Liver (tissue), 9 donors: ENCODE results near the gene ERICH6. TPM values are rescaled to one million over a fixed set of nuclear protein-coding genes. Genes with fewer than 3 reads are reported as not detected.

ENCODE experiments used
- DNase-seq: peaks from one replicate; pipeline ENCODE4 v3.0.0-alpha.2; 2017; ENCODE audit warnings: low spot score
- H3K27ac ChIP-seq, 2 donors: one replicate each; pipeline ENCODE4 v1.7.0; 2013; ENCODE audit warnings: inconsistent platforms in 2 of 2, low read length in 2 of 2, control low read depth in 1 of 2, low read depth in 1 of 2, mild to moderate bottlenecking in 1 of 2
- H3K27me3 ChIP-seq, 4 donors: one replicate each; pipeline versions ENCODE4 v1.6.1 to v1.7.0; 2013; ENCODE audit warnings: low read length in 3 of 4, inconsistent platforms in 1 of 4, mild to moderate bottlenecking in 1 of 4, moderate library complexity in 1 of 4; ENCODE audit not compliant: control insufficient read depth in 4 of 4, insufficient read depth in 4 of 4
- H3K36me3 ChIP-seq, 4 donors: one replicate each; pipeline versions ENCODE4 v1.6.1 to v1.7.0; 2013; ENCODE audit warnings: low read length in 3 of 4, mild to moderate bottlenecking in 3 of 4, low read depth in 1 of 4, moderate library complexity in 1 of 4; ENCODE audit not compliant: control insufficient read depth in 4 of 4, insufficient read depth in 3 of 4
- H3K4me1 ChIP-seq, 4 donors: one replicate each; pipeline versions ENCODE4 v1.6.1 to v1.7.0; 2013; ENCODE audit warnings: low read length in 3 of 4, mild to moderate bottlenecking in 3 of 4, moderate library complexity in 1 of 4; ENCODE audit not compliant: control insufficient read depth in 4 of 4, insufficient read depth in 4 of 4
- H3K4me3 ChIP-seq, 3 donors: one replicate each; pipeline versions ENCODE4 v1.6.1 to v1.7.0; 2013; ENCODE audit warnings: low read length in 3 of 3, control low read depth in 1 of 3, low read depth in 1 of 3, mild to moderate bottlenecking in 1 of 3
- H3K9ac ChIP-seq, 2 donors: one replicate each; pipeline ENCODE4 v1.7.0; 2013; ENCODE audit warnings: low read length in 2 of 2, mild to moderate bottlenecking in 2 of 2, moderate library complexity in 2 of 2, control low read depth in 1 of 2, low read depth in 1 of 2
- H3K9me3 ChIP-seq, 4 donors: one replicate each; pipeline versions ENCODE4 v1.6.1 to v1.7.0; 2013; ENCODE audit warnings: low read length in 3 of 4; ENCODE audit not compliant: control insufficient read depth in 4 of 4
- ATF3 ChIP-seq: IDR thresholded peaks from 2 replicates; pipeline ENCODE4 v1.6.1; 2016; ENCODE audit warnings: antibody characterized with exemption
- CTCF ChIP-seq: fragments of 150-350 bp; IDR thresholded peaks from 2 replicates; pipeline ENCODE4 v1.5.1; 2017; ENCODE audit warnings: improper control_type of control experiment, low read depth, low read length; ENCODE audit not compliant: missing input control
- EGR1 ChIP-seq, 2 donors: IDR thresholded peaks; 2 replicates each; pipeline ENCODE4 v1.6.1; 2016 to 2018; ENCODE audit warnings: antibody characterized with exemption in 2 of 2, low read depth in 2 of 2
- FOXA1 ChIP-seq: IDR thresholded peaks from 2 replicates; pipeline ENCODE4 v1.6.1; 2016; ENCODE audit warnings: antibody characterized with exemption
- FOXA2 ChIP-seq: IDR thresholded peaks from 2 replicates; pipeline ENCODE4 v1.6.1; 2016; ENCODE audit warnings: antibody characterized with exemption
- GABPA ChIP-seq, 2 donors: IDR thresholded peaks in 1 of 2; conservative IDR thresholded peaks in 1 of 2; 2 replicates each; pipeline ENCODE4 v1.6.1; 2016; ENCODE audit warnings: antibody characterized with exemption in 2 of 2, mild to moderate bottlenecking in 1 of 2, moderate library complexity in 1 of 2
- HNF4A ChIP-seq, 2 donors: conservative IDR thresholded peaks; 2 replicates each; pipeline ENCODE4 v1.6.1; 2016; ENCODE audit warnings: antibody characterized with exemption in 2 of 2, mild to moderate bottlenecking in 2 of 2
- HNF4G ChIP-seq: IDR thresholded peaks from 2 replicates; pipeline ENCODE4 v1.6.1; 2016; ENCODE audit warnings: antibody characterized with exemption
- JUND ChIP-seq, 2 donors: IDR thresholded peaks; 2 replicates each; pipeline ENCODE4 v1.6.1; 2016; ENCODE audit warnings: antibody characterized with exemption in 2 of 2
- MAX ChIP-seq: IDR thresholded peaks from 2 replicates; pipeline ENCODE4 v1.6.1; 2016; ENCODE audit warnings: antibody characterized with exemption
- NR2F2 ChIP-seq: IDR thresholded peaks from 2 replicates; pipeline ENCODE4 v1.6.1; 2016; ENCODE audit warnings: antibody characterized with exemption
- RAD21 ChIP-seq, 2 donors: IDR thresholded peaks; 2 replicates each; pipeline ENCODE4 v1.6.1; 2016; ENCODE audit warnings: antibody characterized with exemption in 2 of 2, mild to moderate bottlenecking in 2 of 2
- RXRA ChIP-seq, 2 donors: IDR thresholded peaks; 2 replicates each; pipeline ENCODE4 v1.6.1; 2017 to 2018; ENCODE audit warnings: antibody characterized with exemption in 2 of 2, mild to moderate bottlenecking in 1 of 2
- SP1 ChIP-seq: IDR thresholded peaks from 2 replicates; pipeline ENCODE4 v1.6.1; 2018; ENCODE audit warnings: antibody characterized with exemption, mild to moderate bottlenecking
- TAF1 ChIP-seq: conservative IDR thresholded peaks from 2 replicates; pipeline ENCODE4 v1.6.1; 2016; ENCODE audit warnings: antibody characterized with exemption, mild to moderate bottlenecking
- YY1 ChIP-seq: IDR thresholded peaks from 2 replicates; pipeline ENCODE4 v1.6.1; 2016; ENCODE audit warnings: antibody characterized with exemption, mild to moderate bottlenecking
- WGBS: extraction: QIAGEN DNeasy Blood & Tissue Kit; methylation state at CpG from one replicate; pipeline ENCODE4 v1.1.7; 2013; 5-methylcytosine and 5-hydroxymethylcytosine counted together
- polyA plus RNA-seq, 2 donors: library from polyadenylated mRNA; stranded (reverse) in 1 of 2; unstranded in 1 of 2; fragments of 200-250 nt in 1 of 2; fragments of >200 nt in 1 of 2; fragmentation: Nextera tagmentation in 1 of 2; extraction: Ambion mirVana in 1 of 2; gene quantifications; one replicate each; pipeline versions ENCODE4 v1.2.1 to v1.2.3, GENCODE V29; 2013 to 2015
- total RNA-seq, 2 donors: library from RNA; depleted of rRNA; stranded (reverse); fragments of >200 nt; gene quantifications; one replicate each; pipeline ENCODE4 v1.2.3, GENCODE V29; 2014
- TF ChIP-seq, protein P1 (sequence below): IDR thresholded peaks from 2 replicates; pipeline ENCODE4 v1.6.1; 2016; ENCODE audit warnings: antibody characterized with exemption, mild to moderate bottlenecking
- TF ChIP-seq, protein P2 (sequence below): IDR thresholded peaks from 2 replicates; pipeline ENCODE4 v1.6.1; 2016; ENCODE audit warnings: antibody characterized with exemption
- donor health status: healthy.
- donor health status: healthy.
- donor health status: healthy.
- donor health status: healthy.
- donor health status: healthy.

ERICH6 gene
- total and polyA plus RNA-seq, 4 donors = under 0.01 TPM; not detected in 3

DNA sequence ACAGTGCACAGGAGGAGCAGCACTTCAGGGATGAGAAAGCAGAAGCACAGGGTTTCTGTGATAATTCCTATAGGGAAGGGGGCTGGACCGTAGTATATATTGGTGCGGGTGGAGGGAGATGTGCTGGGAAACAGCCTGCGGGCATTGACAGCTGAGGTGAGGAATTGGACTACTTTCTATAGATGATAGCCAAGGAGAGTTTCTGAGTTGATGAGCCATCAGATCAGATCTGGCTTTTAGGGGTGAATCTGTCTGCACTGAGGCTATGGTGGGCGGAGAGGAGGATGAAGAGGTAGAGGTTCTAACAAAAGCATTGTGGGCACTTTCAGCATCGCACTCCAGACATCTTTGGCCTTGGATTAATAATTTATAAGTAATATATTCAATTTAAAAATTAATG is 67.5 kb downstream of the ERICH6 start:
- no peaks in the 10 kb centered on the region for H3K9me3 ChIP-seq
- H3K9ac ChIP-seq = no peak overlapping the region
- no peak overlapping the region for H3K4me3 ChIP-seq
- 96% methylated on average over 5 of the region's 5 CpGs for WGBS
- no peaks in the 10 kb centered on the region for H3K27me3 ChIP-seq
- H3K36me3 ChIP-seq = peaks cover 0 to 2% (median 0%) of the 10 kb centered on the region in 4 donors
- no peak for TF ChIP-seq ATF3
- no peak for TF ChIP-seq GABPA (IDR thresholded peaks at IDR 0.05 in 1 of 2, conservative IDR thresholded peaks at IDR 0.05 in 1 of 2)
- no peak for TF ChIP-seq JUND (IDR thresholded peaks at IDR 0.05)
- TF ChIP-seq TAF1 = no peak
- no peak for TF ChIP-seq HNF4G
- TF ChIP-seq RXRA (IDR thresholded peaks at IDR 0.05) = no peak
- TF ChIP-seq, protein P1, sequence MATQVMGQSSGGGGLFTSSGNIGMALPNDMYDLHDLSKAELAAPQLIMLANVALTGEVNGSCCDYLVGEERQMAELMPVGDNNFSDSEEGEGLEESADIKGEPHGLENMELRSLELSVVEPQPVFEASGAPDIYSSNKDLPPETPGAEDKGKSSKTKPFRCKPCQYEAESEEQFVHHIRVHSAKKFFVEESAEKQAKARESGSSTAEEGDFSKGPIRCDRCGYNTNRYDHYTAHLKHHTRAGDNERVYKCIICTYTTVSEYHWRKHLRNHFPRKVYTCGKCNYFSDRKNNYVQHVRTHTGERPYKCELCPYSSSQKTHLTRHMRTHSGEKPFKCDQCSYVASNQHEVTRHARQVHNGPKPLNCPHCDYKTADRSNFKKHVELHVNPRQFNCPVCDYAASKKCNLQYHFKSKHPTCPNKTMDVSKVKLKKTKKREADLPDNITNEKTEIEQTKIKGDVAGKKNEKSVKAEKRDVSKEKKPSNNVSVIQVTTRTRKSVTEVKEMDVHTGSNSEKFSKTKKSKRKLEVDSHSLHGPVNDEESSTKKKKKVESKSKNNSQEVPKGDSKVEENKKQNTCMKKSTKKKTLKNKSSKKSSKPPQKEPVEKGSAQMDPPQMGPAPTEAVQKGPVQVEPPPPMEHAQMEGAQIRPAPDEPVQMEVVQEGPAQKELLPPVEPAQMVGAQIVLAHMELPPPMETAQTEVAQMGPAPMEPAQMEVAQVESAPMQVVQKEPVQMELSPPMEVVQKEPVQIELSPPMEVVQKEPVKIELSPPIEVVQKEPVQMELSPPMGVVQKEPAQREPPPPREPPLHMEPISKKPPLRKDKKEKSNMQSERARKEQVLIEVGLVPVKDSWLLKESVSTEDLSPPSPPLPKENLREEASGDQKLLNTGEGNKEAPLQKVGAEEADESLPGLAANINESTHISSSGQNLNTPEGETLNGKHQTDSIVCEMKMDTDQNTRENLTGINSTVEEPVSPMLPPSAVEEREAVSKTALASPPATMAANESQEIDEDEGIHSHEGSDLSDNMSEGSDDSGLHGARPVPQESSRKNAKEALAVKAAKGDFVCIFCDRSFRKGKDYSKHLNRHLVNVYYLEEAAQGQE = no peak
- TF ChIP-seq MAX = no peak
- DNase-seq = no peak
- H3K4me1 ChIP-seq = no peaks in the 10 kb centered on the region
- no peak overlapping the region for H3K27ac ChIP-seq

DNA sequence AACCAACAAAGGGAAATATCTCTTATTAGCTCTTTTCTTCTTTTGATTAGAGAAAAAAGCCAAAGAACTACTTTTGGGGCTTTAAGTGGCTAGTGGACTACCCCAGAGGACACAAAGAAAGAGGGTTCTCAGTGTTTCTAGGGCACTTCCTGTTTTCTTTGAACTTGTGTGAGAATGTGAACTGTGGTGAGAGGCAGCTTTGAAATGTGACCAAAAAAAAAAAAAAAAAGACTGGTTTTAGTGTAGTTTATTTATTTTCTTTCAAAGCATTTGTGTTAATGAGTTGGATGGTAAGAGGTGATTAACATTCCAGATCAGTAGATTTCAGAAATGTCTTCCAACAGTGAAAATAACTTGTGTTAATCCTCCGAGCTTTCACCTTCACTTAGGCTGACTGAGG is 68.2 kb downstream of the ERICH6 start:
- 42% methylated on average over 1 of the region's 1 CpG for WGBS
- H3K27me3 ChIP-seq = no peaks in the 10 kb centered on the region
- H3K36me3 ChIP-seq = peaks cover 0 to 7% (median 3%) of the 10 kb centered on the region in 4 donors
- TF ChIP-seq HNF4G = no peak
- TF ChIP-seq TAF1 = no peak
- no peak for TF ChIP-seq CTCF
- TF ChIP-seq HNF4A (conservative IDR thresholded peaks at IDR 0.05) = no peak
- TF ChIP-seq SP1 = no peak
- no peak for TF ChIP-seq YY1
- TF ChIP-seq MAX = no peak
- no peak for TF ChIP-seq FOXA2
- TF ChIP-seq FOXA1 = no peak
- TF ChIP-seq, protein P1 = no peak
- TF ChIP-seq JUND (IDR thresholded peaks at IDR 0.05) = no peak
- TF ChIP-seq, protein P2, sequence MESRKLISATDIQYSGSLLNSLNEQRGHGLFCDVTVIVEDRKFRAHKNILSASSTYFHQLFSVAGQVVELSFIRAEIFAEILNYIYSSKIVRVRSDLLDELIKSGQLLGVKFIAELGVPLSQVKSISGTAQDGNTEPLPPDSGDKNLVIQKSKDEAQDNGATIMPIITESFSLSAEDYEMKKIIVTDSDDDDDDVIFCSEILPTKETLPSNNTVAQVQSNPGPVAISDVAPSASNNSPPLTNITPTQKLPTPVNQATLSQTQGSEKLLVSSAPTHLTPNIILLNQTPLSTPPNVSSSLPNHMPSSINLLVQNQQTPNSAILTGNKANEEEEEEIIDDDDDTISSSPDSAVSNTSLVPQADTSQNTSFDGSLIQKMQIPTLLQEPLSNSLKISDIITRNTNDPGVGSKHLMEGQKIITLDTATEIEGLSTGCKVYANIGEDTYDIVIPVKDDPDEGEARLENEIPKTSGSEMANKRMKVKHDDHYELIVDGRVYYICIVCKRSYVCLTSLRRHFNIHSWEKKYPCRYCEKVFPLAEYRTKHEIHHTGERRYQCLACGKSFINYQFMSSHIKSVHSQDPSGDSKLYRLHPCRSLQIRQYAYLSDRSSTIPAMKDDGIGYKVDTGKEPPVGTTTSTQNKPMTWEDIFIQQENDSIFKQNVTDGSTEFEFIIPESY = no peak
- no peak for TF ChIP-seq GABPA (IDR thresholded peaks at IDR 0.05 in 1 of 2, conservative IDR thresholded peaks at IDR 0.05 in 1 of 2)
- TF ChIP-seq EGR1 (IDR thresholded peaks at IDR 0.05; ENCODE audit: low read depth in 2 of 2) = no peak
- no peak for TF ChIP-seq RXRA (IDR thresholded peaks at IDR 0.05)
- TF ChIP-seq ATF3 = no peak
- TF ChIP-seq RAD21 (IDR thresholded peaks at IDR 0.05) = no peak
- TF ChIP-seq NR2F2 = no peak
- DNase-seq = no peak
- no peak overlapping the region for H3K27ac ChIP-seq
- H3K9me3 ChIP-seq = no peaks in the 10 kb centered on the region
- H3K4me1 ChIP-seq = no peaks in the 10 kb centered on the region
- H3K4me3 ChIP-seq = no peak overlapping the region
- no peak overlapping the region for H3K9ac ChIP-seq
